Neural progenitor cell (in vitro differentiated cells): ENCODE data around the gene PRKAR2A. TPM values are rescaled to one million over a fixed set of nuclear protein-coding genes. Genes with fewer than 3 reads are reported as not detected.

Source experiments
- DNase-seq: peaks from one replicate; pipeline ENCODE4 v3.0.0-alpha.2; 2016; ENCODE audit warnings: low spot score
- H2AFZ ChIP-seq: fragments of 200-600 bp; sonication (generic); replicated peaks from 2 replicates; pipeline ENCODE4 v1.6.1; 2016; ENCODE audit warnings: antibody characterized with exemption
- H3F3A ChIP-seq: fragments of 200-600 bp; sonication (generic); 2 replicates; pipeline ENCODE4 v1.6.1; 2016; ENCODE audit warnings: antibody characterized with exemption, low read depth
- H3K27ac ChIP-seq: fragments of 200-600 bp; sonication (generic); 2 replicates; pipeline ENCODE4 v1.5.1; 2016; ENCODE audit warnings: mild to moderate bottlenecking
- H3K27me3 ChIP-seq: fragments of 200-600 bp; sonication (generic); 2 replicates; pipeline ENCODE4 v1.6.1; 2016; ENCODE audit warnings: mild to moderate bottlenecking, moderate library complexity
- H3K36me3 ChIP-seq: fragments of 200-600 bp; sonication (generic); 2 replicates; pipeline ENCODE4 v1.5.1; 2016
- H3K4me1 ChIP-seq: fragments of 200-600 bp; sonication (generic); 2 replicates; pipeline ENCODE4 v1.6.1; 2016; ENCODE audit warnings: mixed run types
- H3K4me2 ChIP-seq: fragments of 200-600 bp; sonication (generic); 2 replicates; pipeline ENCODE4 v1.6.1; 2016
- H3K4me3 ChIP-seq: fragments of 200-600 bp; sonication (generic); 2 replicates; pipeline ENCODE4 v1.5.1; 2016
- H3K79me2 ChIP-seq: fragments of 200-600 bp; sonication (generic); 2 replicates; pipeline ENCODE4 v1.6.1; 2016; ENCODE audit warnings: low read depth
- H3K9ac ChIP-seq: fragments of 200-600 bp; sonication (generic); 2 replicates; pipeline ENCODE4 v1.6.1; 2016
- H3K9me3 ChIP-seq: fragments of 200-600 bp; sonication (generic); 2 replicates; pipeline ENCODE4 v1.5.1; 2016; ENCODE audit warnings: low read depth
- H4K20me1 ChIP-seq: fragments of 200-600 bp; sonication (generic); 2 replicates; pipeline ENCODE4 v1.6.1; 2016; ENCODE audit warnings: low read depth
- H3K27ac Mint-ChIP-seq: 3 replicates; pipeline ENCODE4 v1.8.0; 2021; ENCODE audit warnings: mixed read lengths
- H3K27me3 Mint-ChIP-seq: 2 replicates; pipeline ENCODE4 v1.8.0; 2022; ENCODE audit warnings: low read depth, mild to moderate bottlenecking, inconsistent platforms, moderate library complexity, mixed read lengths; ENCODE audit not compliant: insufficient read depth
- H3K36me3 Mint-ChIP-seq: 3 replicates; pipeline ENCODE4 v1.8.0; 2021; ENCODE audit warnings: mixed read lengths
- H3K4me1 Mint-ChIP-seq: 3 replicates; pipeline ENCODE4 v1.8.0; 2021; ENCODE audit warnings: mixed read lengths
- H3K4me3 Mint-ChIP-seq: 3 replicates; pipeline ENCODE4 v1.8.0; 2021; ENCODE audit warnings: mild to moderate bottlenecking, moderate library complexity, mixed read lengths
- H3K9me3 Mint-ChIP-seq: 3 replicates; pipeline ENCODE4 v1.8.0; 2020; ENCODE audit warnings: mixed read lengths
- CTCF ChIP-seq: fragments of 200-600 bp; sonication (generic); IDR thresholded peaks from 2 replicates; pipeline ENCODE4 v1.5.1; 2017; ENCODE audit warnings: antibody characterized with exemption, mild to moderate bottlenecking
- EZH2 ChIP-seq: fragments of 200-600 bp; sonication (generic); IDR thresholded peaks from 2 replicates; pipeline ENCODE4 v1.6.1; 2017; ENCODE audit warnings: antibody characterized with exemption, mild to moderate bottlenecking, moderate library complexity
- EZH2phosphoT487 ChIP-seq: fragments of 200-600 bp; sonication (generic); IDR thresholded peaks from 2 replicates; pipeline ENCODE4 v1.6.1; 2017; ENCODE audit warnings: antibody characterized with exemption
- total RNA-seq: library from RNA; depleted of rRNA; stranded (reverse); fragments of >200 nt; gene quantifications from 2 replicates; pipeline ENCODE4 v1.2.3, GENCODE V29; 2015; ENCODE audit warnings: low replicate concordance

PRKAR2A gene
- total RNA-seq, 1 donor from 2014 or later = 25.0 TPM

- Histone ChIP-seq H3K79me2 (no peaks in the 10 kb centered on the region), H3K4me1 (peaks cover 18% of the 10 kb centered on the region), H3K4me3 (no peak overlapping the region), H3K27ac (no peak overlapping the region), H4K20me1 (peaks cover 5% of the 10 kb centered on the region), H3F3A (peaks cover 23% of the 10 kb centered on the region), H3K9ac (no peak overlapping the region), H3K27me3 (peaks cover 6% of the 10 kb centered on the region), H3K4me2 (peak overlapping the region; percentile 8), H3K9me3 (no peaks in the 10 kb centered on the region), H2AFZ (no peak overlapping the region), H3K36me3 (no peaks in the 10 kb centered on the region)
- TF ChIP-seq EZH2phosphoT487 = no peak
- TF ChIP-seq CTCF = no peak
- no peak for TF ChIP-seq EZH2
- Mint-ChIP-seq H3K27me3 (peaks cover 4% of the 10 kb centered on the region), H3K9me3 (no peaks in the 10 kb centered on the region), H3K36me3 (no peaks in the 10 kb centered on the region), H3K4me3 (no peak overlapping the region), H3K4me1 (peaks cover 26% of the 10 kb centered on the region), H3K27ac (peak overlapping the region; percentile 7)
- peak; percentile 89 for DNase-seq
These were observed 3.7 kb upstream of the PRKAR2A start for GRCh38 chr3:48851407-48851806.

- H3K9me3 Mint-ChIP-seq = no peaks in the 10 kb centered on the region
- Histone ChIP-seq H4K20me1 (peaks cover 7% of the 10 kb centered on the region), H3K79me2 (no peaks in the 10 kb centered on the region), H3K36me3 (no peaks in the 10 kb centered on the region), H3K27me3 (peaks cover 13% of the 10 kb centered on the region), H3K9ac (no peak overlapping the region), H3K4me3 (no peak overlapping the region), H3K4me1 (peaks cover 16% of the 10 kb centered on the region), H3K27ac (no peak overlapping the region), H2AFZ (no peak overlapping the region), H3K4me2 (no peak overlapping the region), H3K9me3 (no peaks in the 10 kb centered on the region), H3F3A (peaks cover 21% of the 10 kb centered on the region)
- H3K36me3 Mint-ChIP-seq = peaks cover 5% of the 10 kb centered on the region
- DNase-seq = no peak
- H3K4me3 Mint-ChIP-seq = no peak overlapping the region
- peaks cover 4% of the 10 kb centered on the region for H3K27me3 Mint-ChIP-seq
- no peak overlapping the region for H3K27ac Mint-ChIP-seq
- peaks cover 28% of the 10 kb centered on the region for H3K4me1 Mint-ChIP-seq
- TF ChIP-seq EZH2phosphoT487 (no peak), CTCF (no peak), EZH2 (no peak)
These were observed 1.3 kb upstream of the PRKAR2A start for GRCh38 chr3:48848816-48849515.

- H3K4me1 Mint-ChIP-seq = peaks cover 28% of the 10 kb centered on the region
- H2AFZ ChIP-seq = peak overlapping the region; percentile 90
- H3K9me3 Mint-ChIP-seq = peaks cover 4% of the 10 kb centered on the region
- H3K9me3 ChIP-seq = no peaks in the 10 kb centered on the region
- H3K36me3 ChIP-seq = no peaks in the 10 kb centered on the region
- no peaks in the 10 kb centered on the region for H3K79me2 ChIP-seq
- H3K4me1 ChIP-seq = peaks cover 14% of the 10 kb centered on the region
- H3F3A ChIP-seq = peaks cover 21% of the 10 kb centered on the region
- H3K27me3 ChIP-seq = peaks cover 13% of the 10 kb centered on the region
- DNase-seq = peak; percentile 79
- H3K27ac Mint-ChIP-seq = peak overlapping the region; percentile 22
- H4K20me1 ChIP-seq = peaks cover 7% of the 10 kb centered on the region
- no peak overlapping the region for H3K27ac ChIP-seq
- H3K4me2 ChIP-seq = peak overlapping the region; percentile 90
- H3K4me3 Mint-ChIP-seq = peak overlapping the region; percentile 88
- H3K9ac ChIP-seq = peak overlapping the region; percentile 2
- peaks cover 5% of the 10 kb centered on the region for H3K36me3 Mint-ChIP-seq
- H3K27me3 Mint-ChIP-seq = peaks cover 4% of the 10 kb centered on the region
- peak; percentile 57 for TF ChIP-seq EZH2phosphoT487
- TF ChIP-seq CTCF = no peak
- peak; percentile 44 for TF ChIP-seq EZH2
- peak overlapping the region; percentile 71 for H3K4me3 ChIP-seq
These were observed 596 bp downstream of the PRKAR2A start for GRCh38 chr3:48847053-48847503.
